ENCODE measurements around the gene MYO7A. TPM values are rescaled to one million over a fixed set of nuclear protein-coding genes. Genes with fewer than 3 reads are reported as not detected.

MYO7A gene
- total RNA-seq, 3 donors from 2014 or later (not counting 1 experiment from before 2014, with no cell fraction given): 0.20 to 1.1 (median 0.68) TPM

GRCh38 chr11:77153276-77154185 lies 25.5 kb downstream of the MYO7A start:
- intact Hi-C loops (cut with micrococcal nuclease): no loop called here
- DNase-seq (no peak), ATAC-seq (no peak)
- peaks cover 33 to 59% of the 10 kb centered on the region in 2 donors for H3K4me1 Mint-ChIP-seq
- H3K9me3 Mint-ChIP-seq: no peaks in the 10 kb centered on the region
- H3K36me3 Mint-ChIP-seq: no peaks in the 10 kb centered on the region
- H3K27ac Mint-ChIP-seq: peak overlapping the region in 1 of 2 donors; percentile 72
- no peak overlapping the region for H3K4me3 ChIP-seq (ENCODE audit: low read length)
- TF ChIP-seq CTCF (IDR thresholded peaks at IDR 0.05): no peak
- no peaks in the 10 kb centered on the region for H3K36me3 ChIP-seq (ENCODE audit: control insufficient read depth, insufficient read depth, low read length)
- peak overlapping the region; percentile 77 for H3K4me3 Mint-ChIP-seq
- H3K27me3 ChIP-seq (ENCODE audit: control insufficient read depth, insufficient read depth, low read length): peaks cover 4% of the 10 kb centered on the region
- no peaks in the 10 kb centered on the region for H3K9me3 ChIP-seq (ENCODE audit: control insufficient read depth, insufficient read depth, low read length)
- H3K27me3 Mint-ChIP-seq (ENCODE audit: low read depth in 2 of 2): peaks cover 15 to 21% of the 10 kb centered on the region in 2 donors
- 68% methylated on average over 19 of the region's 20 CpGs for WGBS (ENCODE audit: insufficient coverage)
- H3K27ac ChIP-seq (ENCODE audit: low read length): no peak overlapping the region
- H3K4me1 ChIP-seq (ENCODE audit: control insufficient read depth, insufficient read depth, low read length): peaks cover 55% of the 10 kb centered on the region

- Mint-ChIP-seq H3K27me3 (ENCODE audit: low read depth in 2 of 2) (peaks cover 18 to 26% of the 10 kb centered on the region in 2 donors), H3K4me3 (peak overlapping the region; percentile 55), H3K9me3 (no peaks in the 10 kb centered on the region), H3K36me3 (no peaks in the 10 kb centered on the region), H3K27ac (peak overlapping the region in 1 of 2 donors; percentile 45), H3K4me1 (peaks cover 33 to 51% of the 10 kb centered on the region in 2 donors)
- Histone ChIP-seq H3K27me3 (ENCODE audit: control insufficient read depth, insufficient read depth, low read length) (peaks cover 4% of the 10 kb centered on the region), H3K9me3 (ENCODE audit: control insufficient read depth, insufficient read depth, low read length) (no peaks in the 10 kb centered on the region), H3K4me1 (ENCODE audit: control insufficient read depth, insufficient read depth, low read length) (peaks cover 47% of the 10 kb centered on the region), H3K27ac (ENCODE audit: low read length) (no peak overlapping the region), H3K4me3 (ENCODE audit: low read length) (no peak overlapping the region), H3K36me3 (ENCODE audit: control insufficient read depth, insufficient read depth, low read length) (no peaks in the 10 kb centered on the region)
- WGBS (ENCODE audit: insufficient coverage): 13% methylated on average over 8 of the region's 10 CpGs
- ATAC-seq: peak; percentile 22 to 57 (median 46)
- no peak for TF ChIP-seq CTCF (IDR thresholded peaks at IDR 0.05)
- intact Hi-C loops (cut with micrococcal nuclease): no loop called here
- DNase-seq: no peak
These were observed 26.5 kb downstream of the MYO7A start for GRCh38 chr11:77154381-77155081.

- H3K27ac Mint-ChIP-seq: no peak overlapping the region
- H3K36me3 Mint-ChIP-seq: no peaks in the 10 kb centered on the region
- intact Hi-C loops (cut with micrococcal nuclease): no loop called here
- peak; percentile 12 to 51 (median 39) for ATAC-seq
- WGBS (ENCODE audit: insufficient coverage): 71% methylated on average over 3 of the region's 4 CpGs
- Histone ChIP-seq H3K9me3 (ENCODE audit: control insufficient read depth, insufficient read depth, low read length) (no peaks in the 10 kb centered on the region), H3K4me3 (ENCODE audit: low read length) (no peak overlapping the region), H3K27ac (ENCODE audit: low read length) (no peak overlapping the region), H3K27me3 (ENCODE audit: control insufficient read depth, insufficient read depth, low read length) (peaks cover 4% of the 10 kb centered on the region), H3K36me3 (ENCODE audit: control insufficient read depth, insufficient read depth, low read length) (no peaks in the 10 kb centered on the region), H3K4me1 (ENCODE audit: control insufficient read depth, insufficient read depth, low read length) (peaks cover 47% of the 10 kb centered on the region)
- peaks cover 33 to 49% of the 10 kb centered on the region in 2 donors for H3K4me1 Mint-ChIP-seq
- no peak for TF ChIP-seq CTCF (IDR thresholded peaks at IDR 0.05)
- peak overlapping the region; percentile 55 for H3K4me3 Mint-ChIP-seq
- no peak for DNase-seq
- H3K27me3 Mint-ChIP-seq (ENCODE audit: low read depth in 2 of 2): peaks cover 20 to 23% of the 10 kb centered on the region in 2 donors
- H3K9me3 Mint-ChIP-seq: no peaks in the 10 kb centered on the region
These were observed 27.0 kb downstream of the MYO7A start for GRCh38 chr11:77155082-77155475.
